CD4-positive, alpha-beta T cell treated with Interleukin-4 for 4 hours (primary cell): ENCODE results near the gene GSTA1.
"Not testable (repeated sequence)": the region's sequence is repeated elsewhere in the genome, so short reads cannot be mapped to it uniquely, and the experiment has no call there.

Experiments used
- DNase-seq: peaks from one replicate; pipeline ENCODE4 v3.0.0-alpha.2; 2020

GSTA1 gene

DNA sequence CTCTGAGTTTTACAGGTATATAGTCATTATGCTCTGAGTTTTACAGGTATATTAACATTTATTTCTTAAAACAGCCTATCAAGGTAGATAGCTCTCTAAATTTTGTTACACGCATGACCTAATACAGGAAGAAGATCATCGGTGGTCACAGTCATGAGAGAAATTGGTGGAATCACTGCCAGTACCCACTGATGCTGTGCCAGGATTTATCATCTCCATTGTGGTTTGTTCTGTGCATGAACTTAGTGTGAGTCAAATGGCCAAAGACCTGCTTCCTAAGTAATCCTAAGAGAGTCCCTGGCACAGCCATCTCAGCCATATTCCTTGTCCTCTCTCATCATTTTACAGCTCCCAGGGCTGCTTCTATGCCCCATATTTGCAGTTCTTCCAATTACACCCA is 50.5 kb downstream of the GSTA1 start:
- not testable (repeated sequence) for DNase-seq

DNA sequence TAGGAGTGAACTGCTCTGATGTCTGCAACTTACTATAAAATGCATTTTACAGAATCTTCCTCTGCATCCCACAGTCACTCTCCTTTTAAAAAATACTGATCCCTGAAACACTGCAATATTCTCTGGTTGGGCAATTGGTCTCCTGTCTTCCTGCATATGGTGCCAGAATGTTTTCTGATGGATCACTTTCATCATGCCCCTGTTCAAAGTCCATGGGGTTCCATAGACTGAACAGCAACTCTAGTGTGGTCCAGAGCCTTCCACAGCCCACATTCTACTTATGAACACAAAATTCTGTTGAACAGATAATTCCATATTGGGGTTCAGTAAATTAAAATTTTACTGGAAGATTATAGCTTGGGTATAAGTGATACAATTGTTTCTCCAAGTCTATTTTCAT is 51.3 kb downstream of the GSTA1 start:
- no peak for DNase-seq

DNA sequence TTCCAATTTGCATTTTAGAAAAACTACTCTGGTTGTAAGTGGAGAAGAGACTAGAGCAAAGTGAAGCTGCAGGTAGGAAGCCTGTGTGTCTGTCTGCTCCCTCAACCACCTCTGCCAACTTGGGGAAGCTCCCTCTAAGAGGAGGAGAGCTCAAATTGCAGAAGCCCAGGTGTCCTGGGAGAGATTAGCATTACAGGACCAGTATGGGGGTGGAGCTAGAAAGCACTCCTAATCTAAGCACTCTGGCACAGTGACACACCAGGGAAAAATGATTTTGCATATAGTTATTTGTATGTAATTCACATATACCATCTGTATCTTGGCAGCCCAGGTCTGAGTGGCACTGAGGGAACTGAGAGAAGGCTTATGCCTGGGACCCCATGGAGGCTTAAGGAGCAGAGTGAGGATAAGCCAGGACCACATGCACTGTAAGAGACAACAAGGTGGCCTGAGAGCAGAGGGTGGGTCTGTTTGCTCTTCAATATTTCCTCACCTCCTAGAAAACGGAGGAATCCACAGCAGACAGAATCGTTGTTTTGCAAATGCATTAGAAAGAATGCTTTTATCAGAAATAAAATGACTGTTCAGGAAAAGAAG is 54.0 kb downstream of the GSTA1 start:
- DNase-seq, result no peak

DNA sequence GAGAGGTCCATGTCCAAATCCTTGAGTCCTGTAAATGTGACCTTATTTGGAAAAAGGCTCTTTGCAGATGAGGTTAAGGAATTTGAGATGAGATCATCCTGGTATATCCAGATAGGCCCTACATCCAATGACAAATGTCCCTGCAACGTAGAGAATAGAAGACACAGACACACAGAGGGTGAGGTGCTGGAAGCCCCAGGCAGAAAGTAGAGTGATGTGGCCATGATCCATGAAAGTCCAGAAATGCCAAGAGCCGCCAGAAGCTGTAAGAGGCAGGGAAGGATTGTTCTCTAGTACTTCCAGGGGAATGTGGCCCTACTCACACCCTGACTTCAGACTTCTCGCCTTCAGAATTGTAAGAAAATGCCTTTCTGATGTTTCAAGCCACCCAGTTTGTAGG is 56.3 kb downstream of the GSTA1 start:
- not testable (repeated sequence) for DNase-seq

DNA sequence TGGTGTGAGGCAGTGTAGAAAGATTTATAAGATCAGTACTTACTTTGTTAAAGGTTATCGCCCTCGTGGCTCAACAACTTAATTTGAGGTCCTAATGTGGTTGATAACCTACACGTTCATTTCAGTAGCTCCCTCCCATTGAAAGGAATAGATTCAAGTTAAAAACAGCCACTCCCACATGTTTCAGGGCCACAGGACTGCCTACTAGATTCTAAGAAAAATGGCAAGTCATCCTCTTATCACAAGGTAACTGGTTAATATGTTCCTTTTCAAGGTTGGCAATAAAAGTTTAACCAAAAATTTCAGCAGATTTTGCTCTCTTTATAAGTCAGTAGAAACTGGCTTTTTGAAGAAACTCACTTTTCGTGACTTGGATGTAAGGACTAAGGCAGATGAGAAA is 57.4 kb downstream of the GSTA1 start:
- DNase-seq, result no peak

DNA sequence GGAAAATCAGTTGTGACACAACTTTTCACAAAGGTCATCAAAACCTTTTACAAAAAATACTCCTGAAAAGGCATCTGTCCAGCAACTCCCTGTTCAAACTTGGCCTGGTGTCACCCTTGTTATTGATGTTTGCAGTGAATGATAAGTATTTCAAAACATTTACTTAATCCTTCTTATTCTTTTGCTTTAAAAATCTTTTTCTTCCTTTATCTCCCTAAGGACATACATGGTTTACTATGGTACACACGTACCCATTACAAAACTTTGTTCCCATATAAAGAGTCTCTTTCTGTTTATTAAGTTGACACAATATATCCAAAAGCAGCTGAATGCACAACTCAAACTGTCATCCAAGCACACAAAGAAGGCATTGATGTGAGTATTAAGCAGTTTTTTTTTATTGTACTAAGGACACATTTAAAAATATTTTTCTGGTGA is 57.8 kb downstream of the GSTA1 start:
- no peak for DNase-seq

DNA sequence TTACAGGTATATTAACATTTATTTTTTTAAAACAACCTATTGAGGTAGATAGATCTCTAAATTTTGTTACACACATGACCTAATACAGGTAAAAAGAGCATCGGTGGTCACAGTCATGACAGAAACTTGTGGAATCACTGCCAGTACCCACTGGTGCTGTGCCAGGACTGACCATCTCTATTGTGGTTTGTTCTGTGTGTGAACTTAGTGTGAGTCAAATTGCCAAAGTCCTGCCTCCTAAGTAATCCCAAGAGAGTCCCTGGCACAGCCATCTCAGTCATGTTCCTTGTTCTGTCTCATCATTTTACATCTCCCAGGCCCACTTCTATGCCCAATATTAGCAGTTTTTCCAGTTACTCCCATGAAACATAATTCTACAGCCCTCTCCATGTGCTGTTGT is 61.7 kb downstream of the GSTA1 start:
- no peak for DNase-seq
